Measurements from ENCODE around the gene C3AR1. TPM values are rescaled to one million over a fixed set of nuclear protein-coding genes. Genes with fewer than 3 reads are reported as not detected.
"Not testable (repeated sequence)": the region's sequence is repeated elsewhere in the genome, so short reads cannot be mapped to it uniquely, and the experiment has no call there.

C3AR1 gene
- total RNA-seq, 1 donor from 2014 or later = 0.56 TPM

DNA sequence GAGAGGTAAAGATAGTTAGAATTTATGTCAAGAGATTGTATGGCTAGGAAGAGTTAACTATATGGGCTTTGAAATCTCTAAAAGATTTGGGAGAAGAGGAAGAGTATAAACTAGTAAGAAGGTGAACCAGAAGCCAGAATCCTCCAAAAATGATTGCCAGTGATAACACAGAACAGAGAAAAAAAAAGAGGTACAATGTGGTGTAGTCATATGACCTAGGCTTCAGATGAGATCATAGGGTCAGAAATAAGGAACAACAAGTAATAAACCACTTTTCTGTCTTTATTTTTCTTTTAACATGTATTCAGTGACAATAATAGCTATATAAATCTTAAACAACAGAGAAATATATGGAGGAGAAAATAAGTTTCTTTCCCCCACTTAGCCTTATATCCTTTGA is 14.0 kb upstream of the C3AR1 start:
- Mint-ChIP-seq H3K4me1 (peaks cover 29% of the 10 kb centered on the region), H3K27ac (peak overlapping the region; percentile 60), H3K36me3 (ENCODE audit: low read depth) (peaks cover 5% of the 10 kb centered on the region), H3K27me3 (no peaks in the 10 kb centered on the region), H3K9me3 (no peaks in the 10 kb centered on the region), H3K4me3 (peak overlapping the region; percentile 1)
- intact Hi-C loops (cut with micrococcal nuclease) = loop anchor here (5.0 kb wide), 1 partner anchor 143 kb away; the partner anchor contains the start of gene SLC2A3
- no peak for DNase-seq

DNA sequence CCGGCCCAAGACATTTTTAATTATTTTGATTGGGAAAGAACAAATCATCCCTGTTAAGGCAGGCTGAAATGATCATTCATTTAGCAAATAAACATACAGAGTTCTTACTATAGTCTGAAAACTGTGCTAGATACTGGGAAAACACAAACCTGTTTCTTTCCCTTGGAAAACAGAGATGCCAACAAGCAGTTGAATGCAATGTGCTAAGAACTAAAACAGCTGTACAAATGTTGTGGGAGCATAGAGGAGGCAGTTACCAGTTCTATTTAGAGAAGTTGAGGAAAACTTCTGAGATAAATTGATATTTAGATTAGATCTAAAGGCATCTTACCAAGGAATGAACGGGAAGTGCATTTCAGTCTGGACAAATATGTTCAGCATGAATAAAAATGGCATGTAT is 12.8 kb upstream of the C3AR1 start:
- Mint-ChIP-seq H3K27ac (no peak overlapping the region), H3K36me3 (ENCODE audit: low read depth) (peaks cover under 1% of the 10 kb centered on the region), H3K9me3 (no peaks in the 10 kb centered on the region), H3K27me3 (no peaks in the 10 kb centered on the region), H3K4me3 (no peak overlapping the region), H3K4me1 (peaks cover 21% of the 10 kb centered on the region)
- DNase-seq = no peak
- intact Hi-C loops (cut with micrococcal nuclease) = loop anchor here (1.0 to 5.0 kb wide), 2 partner anchors 33 to 217 kb away; no protein-coding TSS in a partner anchor

DNA sequence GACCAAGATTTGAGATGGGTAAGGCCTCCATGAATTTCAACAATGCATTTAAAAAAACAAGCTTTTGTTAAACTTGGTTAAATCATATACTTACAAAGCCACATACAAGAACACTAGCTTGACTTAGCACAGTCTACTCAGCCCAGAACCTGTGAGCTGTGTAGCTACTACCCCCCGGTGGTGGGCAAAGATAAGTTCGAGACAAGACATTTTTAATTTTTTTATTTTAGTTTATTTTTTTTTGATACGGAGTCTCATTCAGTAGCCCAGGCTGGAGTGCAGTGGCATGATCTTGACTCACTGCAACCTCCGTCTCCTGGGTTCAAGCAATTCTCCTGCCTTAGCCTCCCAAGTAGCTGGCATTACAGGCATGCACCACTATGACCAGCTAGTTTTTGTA is 12.2 kb upstream of the C3AR1 start:
- H3K4me3 Mint-ChIP-seq = no peak overlapping the region

DNA sequence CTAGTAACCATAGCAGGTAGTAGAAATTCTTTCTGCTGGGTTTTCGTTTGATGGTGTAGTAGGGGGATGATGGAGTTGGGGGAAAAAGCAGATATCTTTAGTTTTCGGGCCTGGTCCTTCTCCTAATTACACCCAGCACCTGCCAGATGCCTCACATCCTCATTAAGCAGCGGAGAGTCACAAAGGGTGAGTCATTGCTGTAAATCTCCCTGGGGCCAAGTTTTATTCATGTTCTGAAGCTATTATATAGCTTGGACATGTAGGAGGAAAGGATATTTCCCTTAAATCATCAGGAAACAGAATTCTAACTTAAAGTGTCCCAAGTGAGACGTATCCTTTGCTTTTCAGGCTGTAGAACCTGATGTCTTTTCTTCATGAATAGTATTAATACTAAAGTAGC is 11.0 kb upstream of the C3AR1 start:
- Mint-ChIP-seq H3K4me3 (no peak overlapping the region), H3K36me3 (ENCODE audit: low read depth) (no peaks in the 10 kb centered on the region), H3K9me3 (no peaks in the 10 kb centered on the region), H3K27ac (no peak overlapping the region), H3K4me1 (peaks cover 16% of the 10 kb centered on the region), H3K27me3 (peaks cover 2% of the 10 kb centered on the region)
- DNase-seq = no peak
- intact Hi-C loops (cut with micrococcal nuclease) = loop anchor here (5.0 kb wide), 1 partner anchor 215 kb away; no protein-coding TSS in a partner anchor

More for the DNA sequence above, 12.2 kb upstream of the C3AR1 start:
- H3K36me3 Mint-ChIP-seq (ENCODE audit: low read depth) = no peaks in the 10 kb centered on the region
- H3K27ac Mint-ChIP-seq = no peak overlapping the region
- H3K27me3 Mint-ChIP-seq = no peaks in the 10 kb centered on the region
- DNase-seq = peak; percentile 84
- no peaks in the 10 kb centered on the region for H3K9me3 Mint-ChIP-seq
- intact Hi-C loops (cut with micrococcal nuclease) = loop anchor here (1.0 to 5.0 kb wide), 2 partner anchors 32 to 216 kb away; no protein-coding TSS in a partner anchor
- peaks cover 19% of the 10 kb centered on the region for H3K4me1 Mint-ChIP-seq

DNA sequence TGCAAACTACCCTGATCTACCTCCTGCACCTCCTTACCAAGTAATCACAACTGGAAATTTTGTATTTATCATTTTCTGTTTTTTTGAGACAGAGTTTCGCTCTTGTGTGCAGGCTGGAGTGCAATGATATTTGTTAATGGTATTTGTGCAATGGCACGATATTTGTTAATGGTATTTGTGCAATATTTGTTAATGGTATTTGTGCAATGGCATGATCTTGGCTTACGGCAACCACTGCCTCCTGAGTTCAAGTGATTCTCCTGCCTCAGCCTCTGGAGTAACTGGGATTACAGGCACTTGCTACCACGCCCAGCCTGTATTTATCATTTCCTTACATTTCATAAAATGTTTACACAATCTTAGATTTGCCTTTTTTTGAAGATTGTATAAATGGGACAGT is 10.2 kb upstream of the C3AR1 start:
- Mint-ChIP-seq H3K27me3 (peaks cover 6% of the 10 kb centered on the region), H3K36me3 (ENCODE audit: low read depth) (no peaks in the 10 kb centered on the region), H3K9me3 (no peaks in the 10 kb centered on the region), H3K4me1 (peaks cover 15% of the 10 kb centered on the region), H3K4me3 (no peak overlapping the region), H3K27ac (no peak overlapping the region)
- no peak for DNase-seq
- intact Hi-C loops (cut with micrococcal nuclease) = loop anchor here (5.0 kb wide), 1 partner anchor 214 kb away; no protein-coding TSS in a partner anchor

DNA sequence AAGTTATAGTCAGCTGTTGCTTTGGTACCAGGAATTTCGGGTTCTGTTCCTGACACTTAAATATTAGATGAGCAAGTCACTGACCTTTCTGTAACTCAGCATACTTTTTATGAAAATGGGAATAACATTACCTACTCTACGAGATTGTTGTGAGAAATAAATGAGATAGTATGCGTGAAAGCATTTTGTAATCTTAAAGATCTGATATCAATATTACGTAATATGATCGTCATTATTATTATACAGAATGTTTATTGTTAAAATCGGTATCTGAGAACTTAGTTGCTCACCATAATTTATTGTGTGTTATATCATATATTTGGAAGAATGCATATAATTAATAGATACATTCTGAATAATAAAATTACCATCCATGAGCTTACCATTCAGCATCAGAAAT is 9.8 kb upstream of the C3AR1 start:
- peaks cover 6% of the 10 kb centered on the region for H3K27me3 Mint-ChIP-seq
- no peaks in the 10 kb centered on the region for H3K9me3 Mint-ChIP-seq
- H3K4me3 Mint-ChIP-seq = no peak overlapping the region
- no peaks in the 10 kb centered on the region for H3K36me3 Mint-ChIP-seq (ENCODE audit: low read depth)
- intact Hi-C loops (cut with micrococcal nuclease) = loop anchor here (5.0 kb wide), 1 partner anchor 214 kb away; no protein-coding TSS in a partner anchor
- no peak overlapping the region for H3K27ac Mint-ChIP-seq
- DNase-seq = no peak
- peaks cover 12% of the 10 kb centered on the region for H3K4me1 Mint-ChIP-seq

DNA sequence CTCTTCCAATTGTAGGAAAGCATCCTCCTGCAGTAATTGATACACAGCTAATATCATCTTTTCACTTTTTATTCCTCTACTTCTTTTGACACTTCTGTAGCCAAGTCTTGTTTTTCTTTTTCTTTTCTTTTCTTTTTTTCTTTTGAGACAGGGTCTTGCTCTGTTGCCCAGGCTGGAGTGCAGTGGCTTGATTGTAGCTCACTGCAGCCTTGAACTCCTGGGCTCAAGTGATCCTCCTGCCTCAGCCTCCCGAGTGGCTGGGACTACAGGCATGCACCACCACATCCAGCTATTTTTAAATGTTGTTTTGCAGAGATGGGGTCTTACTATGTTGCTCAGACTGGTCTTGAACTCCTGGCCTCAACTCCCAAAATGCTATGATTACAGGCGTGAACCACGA is 5.7 kb upstream of the C3AR1 start:
- DNase-seq; H3K4me3 Mint-ChIP-seq; H3K27ac Mint-ChIP-seq; H3K36me3 Mint-ChIP-seq (ENCODE audit: low read depth); intact Hi-C loops (cut with micrococcal nuclease); H3K9me3 Mint-ChIP-seq; H3K27me3 Mint-ChIP-seq: not testable (repeated sequence)
- peaks cover 12% of the 10 kb centered on the region for H3K4me1 Mint-ChIP-seq

DNA sequence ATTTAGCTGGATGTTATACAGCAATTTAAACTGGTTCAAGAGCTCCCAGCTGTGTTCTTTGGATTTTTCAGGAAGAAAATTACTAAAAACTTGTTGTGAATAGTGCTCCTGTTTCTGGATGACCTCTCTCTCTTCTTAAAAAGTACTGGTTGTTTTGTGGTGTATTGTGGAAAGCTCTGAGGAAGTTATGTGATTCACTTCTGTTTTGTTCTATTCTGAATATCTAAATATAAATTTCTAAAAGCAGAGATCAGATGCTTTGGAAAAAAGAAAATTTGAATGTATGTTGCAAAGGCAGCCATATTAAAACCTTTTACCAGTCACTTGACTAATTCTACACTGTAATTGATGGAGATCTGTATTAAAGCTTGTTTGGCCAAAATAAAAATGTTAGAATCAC is 3.4 kb upstream of the C3AR1 start:
- Mint-ChIP-seq H3K4me1 (peaks cover 27% of the 10 kb centered on the region), H3K27ac (no peak overlapping the region), H3K9me3 (no peaks in the 10 kb centered on the region), H3K4me3 (no peak overlapping the region), H3K27me3 (peaks cover 6% of the 10 kb centered on the region), H3K36me3 (ENCODE audit: low read depth) (no peaks in the 10 kb centered on the region)
- no peak for DNase-seq
- intact Hi-C loops (cut with micrococcal nuclease) = no loop called here

DNA sequence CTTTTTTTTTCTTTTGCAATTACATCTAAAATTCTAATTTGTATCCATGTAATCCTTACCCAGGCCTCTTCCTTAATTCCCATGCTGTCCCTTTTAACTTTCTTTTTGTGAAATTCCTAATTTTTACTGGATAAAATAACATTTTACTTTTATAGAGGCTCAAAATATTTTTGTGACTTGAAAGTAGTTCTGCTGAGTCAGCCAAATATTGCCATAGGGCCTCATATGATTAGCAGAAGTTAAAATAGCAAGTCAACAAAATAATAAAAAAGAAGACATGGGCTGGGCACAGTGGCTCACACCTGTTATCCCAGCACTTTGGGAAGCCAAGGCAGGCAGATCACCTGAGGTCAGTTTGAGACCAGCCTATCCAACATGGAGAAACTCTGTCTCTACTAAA is 2.0 kb downstream of the C3AR1 start:
- H3K36me3 Mint-ChIP-seq (ENCODE audit: low read depth) = peaks cover 10% of the 10 kb centered on the region
- no peak overlapping the region for H3K4me3 Mint-ChIP-seq
- no peak overlapping the region for H3K27ac Mint-ChIP-seq

DNA sequence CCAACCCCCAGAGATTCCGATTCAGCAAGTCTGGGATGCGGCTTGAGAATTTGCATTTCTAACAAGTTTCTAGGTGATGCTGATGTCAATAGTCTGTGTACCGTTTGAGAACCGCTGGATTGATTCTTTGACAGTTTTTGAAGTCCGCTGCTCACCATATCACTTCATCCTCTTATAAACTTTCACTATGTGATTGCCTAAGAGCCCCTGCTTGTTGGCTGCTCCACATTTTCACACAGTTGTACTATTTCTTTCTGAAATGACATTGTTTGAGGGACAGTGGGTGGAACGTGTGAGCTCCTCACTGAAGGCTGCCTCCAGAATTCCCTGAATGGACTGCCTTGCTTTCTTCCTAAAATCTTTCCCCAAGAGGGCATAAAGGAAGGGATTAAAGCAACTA is 7.7 kb downstream of the C3AR1 start:
- H3K27me3 Mint-ChIP-seq = peaks cover 2% of the 10 kb centered on the region
- H3K9me3 Mint-ChIP-seq = no peaks in the 10 kb centered on the region
- intact Hi-C loops (cut with micrococcal nuclease) = no loop called here
- no peak overlapping the region for H3K4me3 Mint-ChIP-seq
- DNase-seq = no peak
- H3K4me1 Mint-ChIP-seq = peaks cover 17% of the 10 kb centered on the region
- no peak overlapping the region for H3K27ac Mint-ChIP-seq
- H3K36me3 Mint-ChIP-seq (ENCODE audit: low read depth) = peaks cover 20% of the 10 kb centered on the region

More for the DNA sequence above, 2.0 kb downstream of the C3AR1 start:
- peaks cover 2% of the 10 kb centered on the region for H3K27me3 Mint-ChIP-seq
- intact Hi-C loops (cut with micrococcal nuclease) = no loop called here
- no peaks in the 10 kb centered on the region for H3K9me3 Mint-ChIP-seq
- peaks cover 24% of the 10 kb centered on the region for H3K4me1 Mint-ChIP-seq
- no peak for DNase-seq

DNA sequence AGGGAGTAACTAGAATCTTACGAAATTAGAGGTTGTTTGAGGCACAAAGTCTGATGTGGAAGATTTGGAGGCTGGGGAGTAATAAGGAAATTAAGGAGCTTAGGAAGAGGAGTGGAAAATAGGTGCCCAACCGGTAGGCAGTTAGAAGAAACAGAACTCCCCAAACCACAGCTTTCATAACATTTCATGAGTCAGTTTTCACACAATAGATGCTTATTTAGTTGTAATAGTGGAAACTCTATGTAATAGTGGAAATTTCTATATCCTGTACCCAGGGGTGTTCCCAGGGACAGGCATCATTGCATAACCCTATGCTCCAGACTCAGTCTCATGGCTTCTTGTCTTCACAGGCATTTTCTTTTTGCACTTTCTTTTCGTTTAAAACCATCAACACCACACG is 8.3 kb downstream of the C3AR1 start:
- no peak for DNase-seq
- Mint-ChIP-seq H3K4me3 (no peak overlapping the region), H3K27me3 (peaks cover 2% of the 10 kb centered on the region), H3K27ac (no peak overlapping the region), H3K36me3 (ENCODE audit: low read depth) (peaks cover 22% of the 10 kb centered on the region), H3K4me1 (peaks cover 15% of the 10 kb centered on the region), H3K9me3 (no peaks in the 10 kb centered on the region)
- intact Hi-C loops (cut with micrococcal nuclease) = no loop called here

DNA sequence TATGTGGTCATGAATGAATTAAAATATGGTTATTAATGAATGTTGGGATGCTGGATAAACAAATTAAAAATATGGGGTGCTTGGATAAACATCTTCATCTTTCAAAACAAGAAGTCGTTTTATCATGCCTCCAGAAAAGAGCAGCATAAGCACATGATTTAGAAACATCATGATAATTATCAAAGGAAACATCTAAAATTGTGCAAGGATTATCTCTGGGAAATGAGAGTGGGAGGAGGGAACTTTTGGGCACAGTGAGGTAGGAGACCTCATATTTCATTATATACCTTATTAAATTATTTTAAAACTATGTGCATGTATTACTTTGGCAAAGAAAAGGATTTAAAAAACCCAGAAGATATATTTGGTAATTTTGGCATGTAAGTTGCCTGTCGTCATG is 8.9 kb downstream of the C3AR1 start:
- intact Hi-C loops (cut with micrococcal nuclease) = no loop called here
- H3K27ac Mint-ChIP-seq = no peak overlapping the region
- H3K4me1 Mint-ChIP-seq = peaks cover 15% of the 10 kb centered on the region
- no peak for DNase-seq
- no peak overlapping the region for H3K4me3 Mint-ChIP-seq
- H3K9me3 Mint-ChIP-seq = no peaks in the 10 kb centered on the region
- H3K27me3 Mint-ChIP-seq = peaks cover 2% of the 10 kb centered on the region
- peaks cover 28% of the 10 kb centered on the region for H3K36me3 Mint-ChIP-seq (ENCODE audit: low read depth)

DNA sequence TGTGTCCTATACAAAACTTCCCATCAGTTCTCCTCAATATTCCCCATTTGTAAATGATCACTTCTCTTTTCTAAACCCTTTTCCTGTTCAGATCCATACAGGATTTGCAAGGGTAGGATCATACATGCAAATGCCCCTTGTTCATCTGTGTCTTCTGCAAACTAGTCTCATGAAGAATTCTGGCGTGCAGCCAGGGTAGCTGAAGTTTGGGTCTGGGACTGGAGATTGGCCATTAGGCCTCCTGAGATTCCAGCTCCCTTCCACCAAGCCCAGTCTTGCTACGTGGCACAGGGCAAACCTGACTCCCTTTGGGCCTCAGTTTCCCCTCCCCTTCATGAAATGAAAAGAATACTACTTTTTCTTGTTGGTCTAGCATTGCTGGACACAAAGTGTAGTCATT is 11.3 kb downstream of the C3AR1 start:
- Mint-ChIP-seq H3K36me3 (ENCODE audit: low read depth) (peaks cover 37% of the 10 kb centered on the region), H3K9me3 (no peaks in the 10 kb centered on the region), H3K4me1 (peaks cover 12% of the 10 kb centered on the region), H3K4me3 (no peak overlapping the region), H3K27me3 (peaks cover 2% of the 10 kb centered on the region), H3K27ac (peak overlapping the region; percentile 42)
- no peak for DNase-seq
- intact Hi-C loops (cut with micrococcal nuclease) = no loop called here

DNA sequence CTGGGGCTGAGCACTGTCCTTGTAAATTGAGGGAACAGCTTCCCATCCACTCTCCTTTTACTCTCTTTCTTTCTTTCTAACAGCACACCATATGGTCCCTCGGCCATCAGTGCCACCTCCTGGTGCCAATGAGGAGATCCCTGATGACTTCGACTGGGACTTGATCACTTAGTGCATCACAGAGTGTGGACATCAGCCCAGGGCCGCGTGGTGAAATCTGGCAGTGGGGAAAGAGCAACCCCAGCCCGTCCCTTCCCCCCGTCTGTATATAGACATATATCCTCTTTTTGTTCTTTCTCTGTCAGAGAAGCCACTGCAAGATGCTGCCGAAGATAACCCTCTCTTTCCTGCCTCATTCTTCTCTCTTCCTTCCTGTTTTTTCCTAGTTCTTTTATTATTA is 13.5 kb downstream of the C3AR1 start:
- Mint-ChIP-seq H3K4me3 (no peak overlapping the region), H3K36me3 (ENCODE audit: low read depth) (peaks cover 51% of the 10 kb centered on the region), H3K4me1 (peaks cover 8% of the 10 kb centered on the region), H3K27me3 (no peaks in the 10 kb centered on the region), H3K27ac (no peak overlapping the region), H3K9me3 (no peaks in the 10 kb centered on the region)
- intact Hi-C loops (cut with micrococcal nuclease) = no loop called here
- DNase-seq = no peak

DNA sequence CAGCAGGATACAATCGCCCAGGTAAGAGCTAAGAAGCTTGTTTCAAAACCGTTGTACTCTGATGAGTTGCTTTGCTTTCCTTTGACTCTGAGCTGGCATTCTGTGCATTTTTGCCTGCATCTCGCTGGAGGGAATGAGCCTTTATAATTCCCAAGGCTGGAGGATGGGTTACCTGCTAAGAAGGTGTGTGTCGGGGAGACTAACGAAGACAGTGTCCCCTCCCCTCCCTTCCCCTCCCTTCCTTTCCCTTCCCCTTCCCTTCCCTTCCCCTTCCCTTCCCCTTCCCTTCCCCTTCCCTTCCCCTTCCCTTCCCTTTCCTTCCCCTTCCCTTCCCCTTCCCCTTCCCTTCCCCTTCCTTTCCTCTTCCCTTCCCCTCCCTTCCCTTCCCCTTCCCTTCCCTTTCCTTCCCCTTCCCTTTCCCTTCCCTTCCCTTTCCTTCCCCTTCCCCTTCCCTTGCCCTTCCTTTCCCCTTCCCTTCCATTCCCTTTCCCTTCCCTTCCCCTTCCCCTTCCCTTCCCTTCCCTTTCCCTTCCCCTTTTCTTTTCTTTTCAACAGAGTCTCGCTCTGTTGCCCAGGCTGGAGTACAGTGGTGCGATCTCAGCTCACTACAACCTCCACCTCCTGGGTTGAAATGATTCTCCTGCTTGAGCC is 15.4 kb downstream of the C3AR1 start:
- Mint-ChIP-seq H3K27me3 (no peaks in the 10 kb centered on the region), H3K4me1 (peaks cover 6% of the 10 kb centered on the region), H3K4me3 (no peak overlapping the region), H3K9me3 (no peaks in the 10 kb centered on the region), H3K27ac (no peak overlapping the region), H3K36me3 (ENCODE audit: low read depth) (peaks cover 61% of the 10 kb centered on the region)
- DNase-seq = no peak
- intact Hi-C loops (cut with micrococcal nuclease) = no loop called here

Data from activated CD4-positive, alpha-beta T cell treated with anti-CD3 and anti-CD28 coated beads, Interleukin-2, amount 10 ng/mL, durations not matched to agents 24 days and 14 days (primary cell).